Osteoblast (primary cell): ENCODE results near the gene DCDC2C. TPM values are rescaled to one million over a fixed set of nuclear protein-coding genes. Genes with fewer than 3 reads are reported as not detected.

Source experiments
- DNase-seq: peaks from one replicate; pipeline ENCODE4 v3.0.0; 2011; ENCODE audit warnings: low spot score, mixed read lengths; ENCODE audit not compliant: insufficient read length; ENCODE audit errors: missing footprints
- H2AFZ ChIP-seq: 2 replicates; pipeline ENCODE4 v1.6.0; 2011; ENCODE audit warnings: mild to moderate bottlenecking, low read length
- H3K27ac ChIP-seq: 2 replicates; pipeline ENCODE4 v1.5.1; 2011; ENCODE audit warnings: mild to moderate bottlenecking, low read depth, low read length, moderate library complexity
- H3K27me3 ChIP-seq: 2 replicates; pipeline ENCODE4 v1.6.0; 2012; ENCODE audit warnings: mild to moderate bottlenecking, control low read depth, inconsistent platforms, low read length, moderate library complexity; ENCODE audit not compliant: insufficient read depth
- H3K36me3 ChIP-seq: 2 replicates; pipeline ENCODE4 v1.5.1; 2011; ENCODE audit warnings: mild to moderate bottlenecking, low read length, control low read depth, moderate library complexity; ENCODE audit not compliant: insufficient read depth
- H3K4me1 ChIP-seq: 2 replicates; pipeline ENCODE4 v1.5.1; 2011; ENCODE audit warnings: mild to moderate bottlenecking, low read length, control low read depth, moderate library complexity; ENCODE audit not compliant: insufficient read depth
- H3K4me2 ChIP-seq: 2 replicates; pipeline ENCODE4 v1.6.0; 2011; ENCODE audit warnings: mild to moderate bottlenecking, low read length; ENCODE audit not compliant: insufficient read depth
- H3K4me3 ChIP-seq: fragments of 200-600 bp; sonication (generic); 3 replicates; pipeline ENCODE4 v1.5.1; 2012; ENCODE audit warnings: mild to moderate bottlenecking, low read length, inconsistent platforms; ENCODE audit not compliant: insufficient read depth
- H3K79me2 ChIP-seq: 2 replicates; pipeline ENCODE4 v1.6.0; 2012; ENCODE audit warnings: mild to moderate bottlenecking, low read length, control low read depth, inconsistent platforms; ENCODE audit not compliant: insufficient read depth
- H3K9me3 ChIP-seq: 2 replicates; pipeline ENCODE4 v1.5.1; 2011; ENCODE audit warnings: low read depth, low read length, control low read depth
- H4K20me1 ChIP-seq: 2 replicates; pipeline ENCODE4 v1.6.0; 2012; ENCODE audit warnings: mild to moderate bottlenecking, low read length, control low read depth; ENCODE audit not compliant: insufficient read depth
- total RNA-seq: library from RNA; depleted of rRNA; stranded (reverse); fragments of >200 nt; gene quantifications from 2 replicates; pipeline ENCODE4 v1.2.3, GENCODE V29; 2012
- TF ChIP-seq, protein P1 (sequence below): IDR thresholded peaks from 2 replicates; pipeline ENCODE4 v1.5.1; 2011; ENCODE audit warnings: mild to moderate bottlenecking, low read depth, low read length, moderate library complexity; ENCODE audit errors: extremely low read depth

DCDC2C gene
- total RNA-seq, 1 donor, result not detected

DNA sequence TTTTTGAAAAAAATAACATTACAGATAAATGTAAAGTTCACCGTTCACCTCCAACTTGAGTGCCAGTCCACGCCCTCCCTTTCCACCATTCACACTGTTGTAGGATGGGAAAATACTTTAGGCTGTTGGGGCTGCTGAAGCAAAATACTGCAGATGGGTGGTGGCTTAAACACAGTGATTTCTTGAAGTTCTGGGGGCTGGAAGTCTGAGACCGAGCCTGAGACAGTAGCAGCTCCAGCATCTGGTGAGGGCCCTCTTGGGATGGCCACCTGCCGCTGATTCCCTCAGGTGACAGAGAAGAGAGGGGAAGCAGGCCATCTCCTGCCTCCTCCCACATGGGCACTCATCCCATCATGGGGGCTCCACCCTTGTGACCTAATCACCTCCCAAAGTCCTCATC lies 27.7 kb upstream of the DCDC2C start:
- no peaks in the 10 kb centered on the region for H4K20me1 ChIP-seq
- H3K9me3 ChIP-seq, result no peaks in the 10 kb centered on the region
- H3K4me1 ChIP-seq, result no peaks in the 10 kb centered on the region
- TF ChIP-seq, protein P1, sequence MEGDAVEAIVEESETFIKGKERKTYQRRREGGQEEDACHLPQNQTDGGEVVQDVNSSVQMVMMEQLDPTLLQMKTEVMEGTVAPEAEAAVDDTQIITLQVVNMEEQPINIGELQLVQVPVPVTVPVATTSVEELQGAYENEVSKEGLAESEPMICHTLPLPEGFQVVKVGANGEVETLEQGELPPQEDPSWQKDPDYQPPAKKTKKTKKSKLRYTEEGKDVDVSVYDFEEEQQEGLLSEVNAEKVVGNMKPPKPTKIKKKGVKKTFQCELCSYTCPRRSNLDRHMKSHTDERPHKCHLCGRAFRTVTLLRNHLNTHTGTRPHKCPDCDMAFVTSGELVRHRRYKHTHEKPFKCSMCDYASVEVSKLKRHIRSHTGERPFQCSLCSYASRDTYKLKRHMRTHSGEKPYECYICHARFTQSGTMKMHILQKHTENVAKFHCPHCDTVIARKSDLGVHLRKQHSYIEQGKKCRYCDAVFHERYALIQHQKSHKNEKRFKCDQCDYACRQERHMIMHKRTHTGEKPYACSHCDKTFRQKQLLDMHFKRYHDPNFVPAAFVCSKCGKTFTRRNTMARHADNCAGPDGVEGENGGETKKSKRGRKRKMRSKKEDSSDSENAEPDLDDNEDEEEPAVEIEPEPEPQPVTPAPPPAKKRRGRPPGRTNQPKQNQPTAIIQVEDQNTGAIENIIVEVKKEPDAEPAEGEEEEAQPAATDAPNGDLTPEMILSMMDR, result no peak
- H3K79me2 ChIP-seq, result no peaks in the 10 kb centered on the region
- H3K27me3 ChIP-seq, result no peaks in the 10 kb centered on the region
- DNase-seq, result no peak
- no peak overlapping the region for H3K4me2 ChIP-seq
- no peak overlapping the region for H3K4me3 ChIP-seq
- no peaks in the 10 kb centered on the region for H3K36me3 ChIP-seq
- no peak overlapping the region for H2AFZ ChIP-seq
- no peak overlapping the region for H3K27ac ChIP-seq

DNA sequence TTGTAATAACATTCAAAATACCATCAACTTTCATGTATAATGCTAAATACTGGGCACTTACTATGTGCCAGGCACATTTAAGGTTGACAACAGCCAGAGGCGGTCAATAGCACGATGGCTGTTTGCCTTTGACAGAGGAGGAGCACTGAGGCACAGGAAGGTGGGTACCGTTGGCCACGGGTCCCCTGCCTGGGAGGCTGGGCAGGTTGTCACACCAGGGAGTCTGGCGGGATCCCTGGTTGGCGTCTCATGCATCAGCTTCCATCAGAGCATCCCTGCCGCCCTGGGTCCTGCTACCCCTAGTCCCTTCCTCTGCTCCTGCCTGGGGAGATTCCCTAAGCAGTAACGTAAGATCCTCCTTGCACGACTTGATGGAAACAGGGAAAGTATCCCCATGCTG lies 25.9 kb upstream of the DCDC2C start:
- H3K4me3 ChIP-seq, result no peak overlapping the region
- no peaks in the 10 kb centered on the region for H3K4me1 ChIP-seq
- no peaks in the 10 kb centered on the region for H4K20me1 ChIP-seq
- TF ChIP-seq, protein P1, result no peak
- H2AFZ ChIP-seq, result no peak overlapping the region
- DNase-seq, result no peak
- no peak overlapping the region for H3K4me2 ChIP-seq
- no peak overlapping the region for H3K27ac ChIP-seq
- H3K9me3 ChIP-seq, result no peaks in the 10 kb centered on the region
- H3K36me3 ChIP-seq, result no peaks in the 10 kb centered on the region
- H3K79me2 ChIP-seq, result no peaks in the 10 kb centered on the region
- no peaks in the 10 kb centered on the region for H3K27me3 ChIP-seq

DNA sequence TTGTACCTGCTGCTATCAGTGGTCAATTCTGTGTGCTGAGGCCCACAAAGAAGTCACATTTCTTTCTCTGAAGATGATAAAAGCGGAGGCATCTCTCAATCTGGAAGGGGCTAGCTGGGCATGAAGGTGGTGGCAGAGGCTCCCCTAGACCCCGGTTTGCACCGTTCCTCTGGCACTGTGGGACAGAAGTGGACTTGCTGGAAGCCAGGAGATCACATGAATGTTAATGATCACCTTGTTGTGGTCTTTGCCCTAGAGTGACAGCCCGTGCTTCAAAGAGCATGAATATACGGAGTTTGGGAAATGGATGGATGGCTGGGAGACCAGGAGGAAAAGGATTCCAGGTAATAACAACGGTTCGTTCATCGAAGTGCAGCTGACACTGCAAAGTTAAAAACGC lies 25.2 kb upstream of the DCDC2C start:
- Histone ChIP-seq H3K9me3 (no peaks in the 10 kb centered on the region), H3K79me2 (no peaks in the 10 kb centered on the region)
- TF ChIP-seq, protein P1, result no peak

DNA sequence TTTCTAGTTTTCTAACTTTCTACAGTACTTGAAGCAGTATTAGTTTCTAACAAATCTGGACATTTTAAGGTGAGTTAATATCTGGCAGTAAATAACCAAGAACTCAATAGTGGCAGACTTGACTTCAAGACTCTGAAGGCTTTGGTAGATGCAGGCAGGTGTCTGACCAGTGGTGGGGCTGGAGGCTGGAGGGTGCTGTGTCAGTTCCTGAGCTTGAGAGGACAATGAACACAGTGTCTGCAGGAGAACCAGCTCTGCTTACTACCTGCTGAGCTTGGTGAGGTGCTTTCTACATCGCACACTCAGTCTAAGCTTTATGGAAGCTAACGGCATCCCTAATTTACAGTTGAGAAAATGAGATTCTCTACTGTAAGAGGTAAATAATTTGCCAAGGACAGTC lies 24.2 kb upstream of the DCDC2C start:
- no peak overlapping the region for H2AFZ ChIP-seq
- H3K79me2 ChIP-seq, result no peaks in the 10 kb centered on the region
- H4K20me1 ChIP-seq, result no peaks in the 10 kb centered on the region
- H3K27me3 ChIP-seq, result no peaks in the 10 kb centered on the region
- H3K36me3 ChIP-seq, result no peaks in the 10 kb centered on the region
- no peak overlapping the region for H3K27ac ChIP-seq
- no peaks in the 10 kb centered on the region for H3K9me3 ChIP-seq
- H3K4me2 ChIP-seq, result no peak overlapping the region
- H3K4me1 ChIP-seq, result no peaks in the 10 kb centered on the region
- DNase-seq, result no peak
- H3K4me3 ChIP-seq, result no peak overlapping the region
- TF ChIP-seq, protein P1, result no peak

More for the DNA sequence above, 25.2 kb upstream of the DCDC2C start:
- H4K20me1 ChIP-seq, result no peaks in the 10 kb centered on the region
- H2AFZ ChIP-seq, result no peak overlapping the region
- no peak overlapping the region for H3K4me2 ChIP-seq
- H3K27ac ChIP-seq, result no peak overlapping the region
- no peak overlapping the region for H3K4me3 ChIP-seq
- H3K4me1 ChIP-seq, result no peaks in the 10 kb centered on the region
- H3K36me3 ChIP-seq, result no peaks in the 10 kb centered on the region
- no peaks in the 10 kb centered on the region for H3K27me3 ChIP-seq
- DNase-seq, result no peak
